Measurements from ENCODE around the gene FKRP. TPM values are rescaled to one million over a fixed set of nuclear protein-coding genes. Genes with fewer than 3 reads are reported as not detected.

FKRP gene
- total RNA-seq, 1 experiment from 2014 or later: 24.1 TPM

- Mint-ChIP-seq H3K4me1 (peaks cover 11% of the 10 kb centered on the region), H3K9me3 (no peaks in the 10 kb centered on the region; the same call in 1 of the 2 replicates), H3K27ac (peak overlapping the region; percentile 97), H3K27me3 (ENCODE audit: low read depth) (no peaks in the 10 kb centered on the region), H3K4me3 (peak overlapping the region; percentile 55), H3K36me3 (peaks cover 69% of the 10 kb centered on the region)
- ChIA-PET CTCF (interaction anchor here (0.6 to 2.2 kb wide), 28 partner anchors 9 to 181 kb away, joined by 3 to 30 read pairs (median 4); partner anchors contain the start of genes DACT3 and PRKD2), POLR2A (interaction anchor here (0.5 to 2.0 kb wide), 7 partner anchors 9 to 139 kb away, joined by 3 to 12 read pairs (median 5); partner anchors contain the start of genes CALM3 and PRKD2)
- DNase-seq (ENCODE audit: low spot score): peak; percentile 100
- TF ChIP-seq PRRX2 (CRISPR knock-in tag; IDR thresholded peaks at IDR 0.05) (no peak), ZNF416 (CRISPR knock-in tag; IDR thresholded peaks at IDR 0.05) (no peak), ZBTB21 (CRISPR knock-in tag; IDR thresholded peaks at IDR 0.05; ENCODE audit: borderline replicate concordance) (no peak), HMGXB4 (CRISPR knock-in tag; IDR thresholded peaks at IDR 0.05) (no peak), USF2 (CRISPR knock-in tag; IDR thresholded peaks at IDR 0.05) (peak; percentile 83), SP1 (CRISPR knock-in tag; conservative IDR thresholded peaks at IDR 0.05) (peak; percentile 77), FOXK1 (CRISPR knock-in tag; IDR thresholded peaks at IDR 0.05) (peak; percentile 78; the same call in 1 of the 2 replicates), MAX (CRISPR knock-in tag; IDR thresholded peaks at IDR 0.05) (peak; percentile 53; the same call in 1 of the 2 replicates), USF1 (CRISPR knock-in tag; IDR thresholded peaks at IDR 0.05) (peak; percentile 85), OVOL2 (CRISPR knock-in tag; IDR thresholded peaks at IDR 0.05; ENCODE audit: borderline replicate concordance) (no peak), FOXP1 (CRISPR knock-in tag; IDR thresholded peaks at IDR 0.05; ENCODE audit: borderline replicate concordance) (peak; percentile 53; the same call in 1 of the 2 replicates)
- ATAC-seq: peak; percentile 99
Observed at GRCh38 chr19:46697204-46697960, 48.5 kb upstream of the FKRP start.

GRCh38 chr19:46698395-46699321, 47.2 kb upstream of the FKRP start:
- DNase-seq (ENCODE audit: low spot score) (no peak), ATAC-seq (no peak)
- no peaks in the 10 kb centered on the region for H3K9me3 Mint-ChIP-seq
- H3K4me3 Mint-ChIP-seq: no peak overlapping the region; the same call in 1 of the 2 replicates
- POLR2A ChIA-PET: interaction anchor here (0.6 to 1.3 kb wide), 2 partner anchors 8 to 265 kb away, joined by 3 to 6 read pairs; no protein-coding TSS in a partner anchor
- CTCF ChIA-PET: interaction anchor here (1.9 kb wide), 1 partner anchor 78 kb away, joined by 5 read pairs; no protein-coding TSS in a partner anchor
- no peaks in the 10 kb centered on the region for H3K27me3 Mint-ChIP-seq (ENCODE audit: low read depth)
- H3K4me1 Mint-ChIP-seq: peaks cover 11% of the 10 kb centered on the region
- peaks cover 66% of the 10 kb centered on the region for H3K36me3 Mint-ChIP-seq
- H3K27ac Mint-ChIP-seq: no peak overlapping the region
- no peak for TF ChIP-seq NFE2L1 (CRISPR knock-in tag; IDR thresholded peaks at IDR 0.05)

GRCh38 chr19:46700704-46701103, 45.2 kb upstream of the FKRP start:
- H3K27ac Mint-ChIP-seq: no peak overlapping the region
- ChIA-PET CTCF (no interaction called here), POLR2A (no interaction called here)
- ATAC-seq (no peak), DNase-seq (ENCODE audit: low spot score) (no peak)
- H3K9me3 Mint-ChIP-seq: no peaks in the 10 kb centered on the region
- H3K27me3 Mint-ChIP-seq (ENCODE audit: low read depth): no peaks in the 10 kb centered on the region
- H3K4me3 Mint-ChIP-seq: no peak overlapping the region
- H3K4me1 Mint-ChIP-seq: peaks cover 11% of the 10 kb centered on the region
- H3K36me3 Mint-ChIP-seq: peaks cover 60% of the 10 kb centered on the region
- TF ChIP-seq ZNF232 (CRISPR knock-in tag; IDR thresholded peaks at IDR 0.05) (no peak), CREM (CRISPR knock-in tag; IDR thresholded peaks at IDR 0.05) (no peak), JAZF1 (CRISPR knock-in tag; IDR thresholded peaks at IDR 0.05) (no peak), HMGXB4 (CRISPR knock-in tag; IDR thresholded peaks at IDR 0.05) (no peak), ZNF423 (CRISPR knock-in tag; IDR thresholded peaks at IDR 0.05) (no peak), RELA (CRISPR knock-in tag; IDR thresholded peaks at IDR 0.05; ENCODE audit: borderline replicate concordance) (no peak), ARID4B (CRISPR knock-in tag; IDR thresholded peaks at IDR 0.05; ENCODE audit: borderline replicate concordance) (no peak)
